ENCODE data around the gene ITGA6. TPM values are rescaled to one million over a fixed set of nuclear protein-coding genes. Genes with fewer than 3 reads are reported as not detected.

ITGA6 gene
- total RNA-seq, 1 experiment from 2014 or later: 184 TPM

DNA sequence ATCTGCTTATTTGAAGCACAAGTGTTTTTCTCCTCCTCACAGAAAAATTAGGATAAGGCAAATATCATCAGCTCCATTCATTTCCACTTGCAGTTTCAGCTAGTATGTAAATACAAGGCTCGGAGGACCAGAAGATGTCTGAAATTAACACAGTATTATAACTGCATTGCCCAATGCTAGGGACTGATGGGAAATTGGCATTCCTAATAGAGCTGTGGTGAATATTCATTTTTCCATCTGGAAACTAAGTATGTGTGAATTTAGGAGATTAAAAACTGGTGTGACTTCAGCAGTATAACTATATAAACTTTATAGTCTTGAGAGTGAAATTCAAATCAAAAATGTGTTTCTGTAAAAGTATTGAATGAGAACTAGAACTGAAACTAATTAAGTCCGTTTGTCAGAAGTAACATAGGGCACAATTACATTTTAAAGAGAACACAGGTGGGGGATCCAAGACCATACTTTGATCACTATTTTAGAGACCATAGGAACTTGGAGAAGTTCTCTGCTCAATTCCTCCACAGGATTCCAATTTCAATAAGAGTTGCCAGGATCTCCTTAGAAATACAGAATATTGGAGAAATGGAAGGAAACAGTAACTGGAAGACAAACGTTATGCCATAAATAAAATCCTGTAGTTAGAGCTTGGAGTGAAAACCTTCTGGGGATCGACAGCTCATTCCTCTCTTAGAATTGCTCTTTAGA, 12.1 kb upstream of the ITGA6 start:
- no peak for DNase-seq (ENCODE audit: extremely low read depth, low read depth)

DNA sequence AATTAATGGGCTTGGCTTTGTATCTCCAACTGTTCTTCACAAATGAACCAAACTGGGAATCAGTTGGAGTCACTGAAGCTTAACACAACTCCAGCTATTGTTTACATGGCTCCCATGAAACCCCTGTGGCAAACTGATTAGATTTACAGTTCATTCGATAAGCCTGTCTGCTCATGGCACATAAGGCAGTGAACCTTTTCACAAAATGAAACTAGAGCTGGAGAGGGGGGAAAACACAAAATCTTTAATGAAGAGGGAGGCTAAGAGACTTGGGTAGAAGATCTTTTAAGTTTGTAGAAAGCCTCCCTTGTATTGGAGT, 11.6 kb upstream of the ITGA6 start:
- no peak for DNase-seq (ENCODE audit: extremely low read depth, low read depth)

DNA sequence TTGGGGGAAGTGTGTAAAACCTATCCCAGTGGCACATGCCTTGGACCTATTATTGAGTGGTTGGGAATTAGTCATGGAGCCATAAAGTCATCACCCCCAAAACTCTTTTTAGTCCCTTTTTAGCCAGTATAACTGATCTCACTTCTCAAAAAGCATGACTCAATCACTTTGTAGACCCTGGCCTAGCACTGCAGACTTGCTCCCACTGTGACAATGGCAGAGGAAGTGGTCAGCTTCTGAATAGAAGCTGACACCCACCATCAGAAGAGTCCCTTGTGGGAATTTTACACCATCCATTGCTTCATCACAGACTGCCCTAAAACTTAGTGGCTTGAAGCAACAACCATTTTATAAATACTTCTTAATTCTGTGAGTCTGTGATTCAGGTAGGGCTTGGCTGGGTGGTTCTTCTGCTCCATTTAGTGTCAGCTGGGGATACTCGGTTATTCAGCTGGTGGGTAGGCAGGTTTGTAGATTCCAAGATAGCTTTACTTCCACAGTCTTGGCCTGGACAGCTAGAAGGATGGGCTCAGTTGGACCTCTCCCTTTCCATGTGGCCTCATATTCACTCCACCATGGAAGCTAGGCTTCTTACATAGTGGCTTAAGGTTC, 10.8 kb upstream of the ITGA6 start:
- no peak for DNase-seq (ENCODE audit: extremely low read depth, low read depth)

DNA sequence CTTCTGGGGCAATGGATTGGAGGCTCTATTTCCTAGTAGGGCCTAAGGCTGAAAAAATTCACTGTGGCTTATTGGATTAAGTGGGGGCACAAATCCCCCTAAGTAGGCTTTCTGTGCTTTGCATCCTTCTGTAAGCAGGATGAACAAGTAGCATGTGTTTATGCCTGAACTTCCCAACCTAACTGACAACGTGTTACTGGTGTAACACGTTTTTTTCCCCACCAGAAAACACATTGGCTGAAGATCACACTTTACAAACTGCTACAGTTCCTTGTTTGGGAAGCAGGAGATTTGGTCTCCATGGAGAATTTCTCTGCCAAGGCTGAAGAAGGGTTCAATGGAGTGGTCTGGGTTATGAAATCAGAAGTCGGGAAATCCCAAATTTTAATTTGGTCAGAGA, 7.2 kb upstream of the ITGA6 start:
- DNase-seq (ENCODE audit: extremely low read depth, low read depth): no peak

DNA sequence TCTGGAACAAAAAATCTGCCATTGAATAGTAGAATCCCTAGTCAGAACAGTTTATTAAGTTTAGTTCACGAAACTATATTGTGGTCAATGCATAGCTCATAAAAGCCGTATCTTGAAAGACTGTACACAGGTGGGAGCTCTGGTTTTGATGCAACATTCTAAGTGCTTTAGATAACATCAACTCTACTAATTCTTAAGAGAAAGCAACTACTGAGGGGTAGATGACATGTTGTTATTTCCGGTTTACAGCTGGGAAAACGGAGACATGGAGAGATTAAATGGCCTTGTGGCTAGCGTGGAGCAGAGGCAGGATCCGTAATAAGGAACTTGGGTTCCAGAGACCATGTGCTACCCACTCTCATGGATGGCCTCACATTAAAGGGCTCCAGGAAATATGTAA, 4.2 kb upstream of the ITGA6 start:
- no peak for DNase-seq (ENCODE audit: extremely low read depth, low read depth)

DNA sequence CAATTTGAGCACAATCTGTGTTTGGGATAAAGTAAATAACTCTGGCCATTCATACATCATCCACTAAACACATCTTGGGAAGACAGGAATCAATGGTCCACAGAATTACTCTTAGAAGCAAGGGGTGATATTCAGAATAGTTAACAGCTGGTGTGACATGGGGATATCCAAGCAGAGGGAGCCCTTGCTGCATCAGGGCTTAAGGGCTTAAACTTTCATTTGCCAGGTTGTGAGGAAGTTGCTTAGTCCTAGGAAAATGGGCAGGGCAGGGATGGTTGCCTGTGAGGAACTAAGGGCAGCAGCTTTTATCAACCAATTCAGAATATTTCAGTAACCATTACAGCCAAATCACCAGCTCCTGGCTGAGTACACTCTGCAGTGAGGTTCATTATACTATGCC, 2.0 kb upstream of the ITGA6 start:
- DNase-seq (ENCODE audit: extremely low read depth, low read depth): no peak

DNA sequence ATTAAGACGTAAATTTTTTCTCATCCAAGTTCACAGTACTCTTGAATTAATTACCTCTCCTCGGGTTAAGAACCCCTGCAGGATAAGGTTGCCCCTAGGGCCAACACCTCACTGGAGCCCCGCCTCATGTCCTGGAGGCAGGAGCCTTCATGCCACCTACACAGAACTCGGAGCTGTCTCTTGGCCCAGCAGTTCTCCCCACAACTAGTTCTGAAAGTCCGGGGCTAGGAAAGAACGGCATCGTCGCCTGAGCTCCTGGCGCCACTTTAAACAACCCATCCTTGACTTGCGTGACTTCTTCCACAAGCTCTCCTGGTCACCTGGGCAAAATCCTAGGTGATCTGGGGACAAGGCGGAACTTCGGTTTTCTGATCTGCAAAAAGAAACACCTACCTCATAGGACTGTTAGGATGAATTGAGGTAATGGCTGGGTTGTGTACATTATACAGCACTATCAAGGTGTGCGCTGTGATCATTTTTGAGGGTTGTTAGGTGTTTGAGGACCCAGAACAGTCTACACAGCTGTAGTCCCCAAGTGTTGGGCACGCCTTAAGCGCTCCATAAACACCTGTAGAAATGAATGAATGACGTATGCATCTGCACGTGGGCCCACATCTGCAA, 641 bp upstream of the ITGA6 start:
- DNase-seq (ENCODE audit: extremely low read depth, low read depth): no peak

DNA sequence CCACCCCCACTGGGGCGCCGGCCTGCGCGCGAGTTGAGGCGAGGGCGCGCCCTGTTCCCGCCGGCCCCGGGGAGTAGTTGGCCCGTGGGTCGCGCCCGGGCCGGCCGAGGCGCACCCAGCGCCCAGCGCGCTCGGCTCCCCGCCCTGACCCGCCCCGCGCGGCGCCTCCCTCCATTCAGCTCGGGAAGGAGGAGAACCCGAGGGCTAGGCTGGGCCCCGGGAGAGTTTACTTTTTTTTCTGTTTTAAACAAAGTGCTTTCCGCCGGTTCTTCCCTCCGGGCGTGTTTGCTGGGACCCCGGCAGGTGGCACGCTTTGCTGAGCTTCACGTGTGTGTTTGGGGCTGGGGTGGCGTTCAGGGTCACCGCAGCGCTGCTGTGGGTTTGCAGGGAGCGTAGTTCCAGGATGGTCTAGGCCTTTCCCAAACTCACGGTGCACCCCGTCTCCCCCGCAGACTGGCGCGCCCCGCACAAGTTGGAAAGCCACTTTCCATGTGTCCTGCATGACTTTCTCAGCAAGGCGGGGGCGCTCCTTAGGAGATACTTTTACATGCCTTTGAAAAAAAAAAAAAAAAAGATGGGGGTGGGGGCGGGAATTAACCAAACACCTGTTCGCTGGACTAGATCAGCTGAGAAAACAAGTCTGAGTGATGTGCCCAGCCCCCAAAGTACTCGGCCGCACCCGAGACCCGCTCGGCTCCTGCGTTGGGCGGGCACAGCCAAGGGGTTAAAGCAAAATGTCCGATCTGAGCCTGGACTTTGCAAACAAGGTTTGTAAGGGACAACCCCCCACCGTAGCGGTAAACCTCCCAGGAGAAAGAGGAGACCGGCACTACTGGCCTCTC, 825 bp downstream of the ITGA6 start:
- DNase-seq (ENCODE audit: extremely low read depth, low read depth): no peak

DNA sequence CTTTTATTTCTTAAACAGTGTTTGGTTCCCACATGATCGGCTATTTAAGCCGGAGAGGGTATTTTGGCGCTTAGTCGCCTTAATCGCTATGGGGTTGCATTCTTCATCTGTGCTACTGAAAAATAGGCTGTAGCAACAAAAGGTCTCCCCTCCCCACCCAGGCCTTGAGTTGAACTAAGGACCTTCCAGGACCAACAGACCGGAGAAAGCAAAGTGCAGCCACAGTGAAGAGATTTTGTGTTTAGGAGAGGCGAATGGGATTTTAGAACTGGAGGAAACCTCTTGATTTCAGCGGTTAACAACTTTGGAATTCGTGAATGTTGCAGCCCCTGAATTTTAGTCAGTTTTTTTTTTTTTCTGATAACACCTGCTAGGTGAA, 1.4 kb downstream of the ITGA6 start:
- DNase-seq (ENCODE audit: extremely low read depth, low read depth): no peak

DNA sequence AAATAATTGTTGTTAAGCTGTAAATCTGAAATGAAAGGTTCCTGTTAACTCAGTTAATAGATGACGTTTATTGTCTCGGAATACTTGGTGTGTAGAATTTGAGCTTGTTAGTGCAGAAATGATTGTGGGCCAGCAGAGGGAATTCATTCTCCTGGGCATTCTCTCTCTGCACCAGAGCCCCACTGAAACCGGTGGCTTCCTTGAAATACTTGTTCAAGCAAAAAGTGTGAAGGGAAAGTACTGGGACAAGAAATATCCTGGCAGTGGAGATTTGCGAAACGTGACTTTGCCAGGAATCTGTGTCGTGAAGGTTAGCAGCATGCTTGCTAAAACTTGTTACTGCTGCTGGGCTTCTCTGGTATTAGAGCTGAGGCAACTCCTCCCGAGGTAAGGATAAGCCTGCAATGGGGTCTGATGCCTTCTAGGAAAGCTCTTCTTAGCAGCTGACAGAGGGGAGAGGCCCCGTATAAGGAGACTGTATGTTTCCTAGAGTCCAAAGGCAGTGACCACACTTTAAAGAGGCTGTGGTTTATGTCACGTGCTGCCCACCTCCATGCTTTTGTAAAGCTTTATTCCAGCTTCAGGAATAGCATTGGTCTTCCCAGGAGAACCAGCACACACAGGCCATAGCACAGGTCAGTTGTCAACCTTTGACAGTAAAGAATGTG, 2.0 kb downstream of the ITGA6 start:
- DNase-seq (ENCODE audit: extremely low read depth, low read depth): no peak

DNA sequence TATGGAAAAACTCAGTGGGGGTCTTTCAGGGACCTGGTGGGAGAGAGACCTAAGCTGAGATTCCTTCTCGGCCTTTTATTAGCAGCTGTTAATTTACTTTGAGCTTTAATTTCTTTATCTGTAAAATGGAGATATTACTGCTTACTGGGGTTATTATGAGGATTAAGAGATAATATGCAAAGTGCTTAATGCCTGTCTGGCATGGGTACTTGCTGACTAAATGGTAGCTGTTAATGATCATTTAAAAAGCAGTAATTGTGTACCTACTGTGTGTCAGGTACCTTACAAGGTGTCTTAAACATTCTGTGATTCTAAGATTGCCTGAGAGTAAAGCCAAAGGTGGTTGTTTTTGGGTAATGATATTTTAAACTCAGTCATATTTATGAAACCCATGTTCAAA, 2.6 kb downstream of the ITGA6 start:
- DNase-seq (ENCODE audit: extremely low read depth, low read depth): no peak

DNA sequence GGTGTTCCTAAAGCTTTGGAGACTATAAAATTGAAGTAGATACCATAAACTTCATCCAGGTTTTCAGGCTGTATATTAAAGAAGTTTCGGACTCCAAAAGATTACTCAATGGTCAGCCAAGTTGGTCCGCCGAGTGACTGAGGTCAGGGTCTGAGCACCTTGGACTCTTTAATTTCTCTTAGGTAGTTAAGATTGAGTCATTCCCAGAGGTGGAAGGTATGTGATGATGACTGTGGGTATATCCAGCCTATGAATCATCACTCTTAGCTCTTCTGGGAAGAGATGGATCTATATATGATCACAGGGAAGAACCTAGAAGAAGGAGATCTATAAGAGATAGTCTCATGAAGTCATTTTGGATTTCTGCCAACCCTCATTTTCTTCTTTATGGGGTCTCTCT, 3.3 kb downstream of the ITGA6 start:
- DNase-seq (ENCODE audit: extremely low read depth, low read depth): no peak

DNA sequence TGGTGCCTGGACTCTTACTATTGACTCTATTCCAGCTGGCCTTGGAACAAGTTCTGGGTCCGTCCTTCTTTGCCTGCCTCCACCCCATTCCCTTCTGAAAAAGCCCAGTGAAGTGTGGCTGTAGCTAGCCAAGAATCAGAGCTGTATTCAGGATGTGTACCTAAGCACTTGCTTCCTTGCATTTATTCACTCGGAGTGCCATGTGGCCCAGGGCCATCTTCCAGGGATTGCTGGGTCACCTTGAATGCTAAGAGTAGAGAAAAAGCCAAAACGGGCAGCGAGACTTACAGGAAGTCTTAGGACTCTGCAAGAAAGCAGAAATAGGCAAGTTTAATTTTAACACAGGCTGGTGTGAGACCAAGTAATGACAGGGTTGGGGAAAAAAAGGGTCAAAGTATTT, 4.1 kb downstream of the ITGA6 start:
- no peak for DNase-seq (ENCODE audit: extremely low read depth, low read depth)

DNA sequence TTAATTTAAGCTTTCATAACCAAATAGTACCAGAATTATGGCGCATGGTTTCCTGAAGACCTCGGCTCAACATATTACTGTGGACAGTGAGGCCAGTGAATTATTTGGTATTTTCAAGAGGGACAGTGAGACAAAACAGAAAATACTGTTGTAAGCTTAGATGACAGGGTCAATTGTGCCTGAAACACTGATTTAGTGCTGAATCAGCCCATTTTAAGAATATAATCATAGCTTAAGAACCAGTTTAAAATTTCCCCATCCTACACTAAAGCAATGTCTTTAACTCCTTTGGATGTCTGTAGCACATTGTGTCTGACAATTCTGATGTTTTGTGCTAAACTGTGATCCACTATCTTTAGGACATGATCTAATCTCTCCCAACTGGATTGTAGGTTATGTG, 4.6 kb downstream of the ITGA6 start:
- DNase-seq (ENCODE audit: extremely low read depth, low read depth): no peak

DNA sequence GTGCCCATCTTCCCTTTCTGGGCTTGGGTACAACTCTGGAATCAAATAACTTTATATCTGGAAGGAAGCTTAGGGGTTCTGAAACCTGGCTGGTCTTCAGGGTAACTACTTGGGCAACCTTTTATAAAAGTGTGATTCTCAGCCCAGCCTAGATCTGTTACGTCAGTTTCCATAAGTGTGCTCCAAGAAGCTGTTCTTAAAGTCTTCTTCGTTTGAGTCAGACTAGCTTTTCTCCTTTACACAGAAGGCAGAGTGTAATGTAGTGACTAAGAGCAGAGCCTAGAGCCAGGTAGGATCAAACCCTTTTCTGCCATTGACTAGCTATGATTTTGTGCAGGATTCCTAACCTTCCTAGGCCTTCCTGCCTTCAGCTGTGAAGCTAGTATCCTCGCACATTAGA, 5.8 kb downstream of the ITGA6 start:
- no peak for DNase-seq (ENCODE audit: extremely low read depth, low read depth)

DNA sequence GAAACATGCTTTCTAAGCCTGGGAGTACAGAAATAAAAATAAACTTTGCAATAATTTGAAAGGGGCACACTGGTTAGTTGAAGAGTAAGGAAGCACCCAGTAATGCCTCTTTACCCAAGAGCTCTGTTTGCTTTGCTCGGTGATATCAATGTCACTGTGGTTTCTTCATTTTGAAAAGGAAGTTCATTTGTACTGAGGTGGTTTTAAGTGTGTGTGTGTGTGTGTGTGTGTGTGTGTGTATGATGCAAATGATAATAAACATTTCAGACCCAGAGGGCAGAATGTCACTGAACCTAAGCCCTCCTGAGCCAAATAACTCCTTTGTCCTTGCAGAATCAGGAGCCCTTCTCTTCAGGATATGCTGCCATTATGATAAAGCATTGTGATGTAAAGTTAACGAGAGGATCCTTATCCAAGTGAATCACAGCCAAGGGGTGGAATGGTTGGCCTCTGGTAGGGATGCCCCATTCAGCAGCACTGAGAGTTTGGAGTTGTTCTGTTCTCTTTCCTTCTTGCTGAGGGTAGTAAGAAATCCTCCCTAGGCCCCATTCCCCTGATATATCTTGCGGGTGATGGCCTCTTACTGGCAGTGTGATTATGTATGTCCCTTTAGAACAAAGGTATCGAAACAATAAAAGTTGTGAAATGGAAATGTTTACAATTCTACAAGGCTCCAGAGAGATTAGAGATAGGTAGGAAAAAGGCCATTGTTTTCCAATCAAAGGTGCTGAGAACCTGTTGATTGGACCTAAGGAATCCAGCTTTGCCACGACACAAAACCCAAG, 7.6 kb downstream of the ITGA6 start:
- DNase-seq (ENCODE audit: extremely low read depth, low read depth): no peak

DNA sequence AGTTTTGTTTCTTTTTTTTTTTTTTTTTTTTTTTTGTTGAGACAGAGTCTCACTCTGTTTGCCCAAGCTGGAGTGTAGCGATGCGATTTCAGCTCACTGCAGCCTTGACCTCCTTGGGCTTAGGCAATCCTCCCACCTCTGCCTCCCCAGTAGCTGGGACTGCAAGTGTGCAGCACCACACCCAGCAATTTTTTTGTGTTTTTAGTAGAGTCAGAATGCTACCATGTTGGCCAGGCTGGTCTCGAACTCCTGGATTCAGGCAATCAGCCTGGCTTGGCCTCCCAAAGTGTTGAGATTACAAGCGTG, 8.2 kb downstream of the ITGA6 start:
- DNase-seq (ENCODE audit: extremely low read depth, low read depth): no peak

DNA sequence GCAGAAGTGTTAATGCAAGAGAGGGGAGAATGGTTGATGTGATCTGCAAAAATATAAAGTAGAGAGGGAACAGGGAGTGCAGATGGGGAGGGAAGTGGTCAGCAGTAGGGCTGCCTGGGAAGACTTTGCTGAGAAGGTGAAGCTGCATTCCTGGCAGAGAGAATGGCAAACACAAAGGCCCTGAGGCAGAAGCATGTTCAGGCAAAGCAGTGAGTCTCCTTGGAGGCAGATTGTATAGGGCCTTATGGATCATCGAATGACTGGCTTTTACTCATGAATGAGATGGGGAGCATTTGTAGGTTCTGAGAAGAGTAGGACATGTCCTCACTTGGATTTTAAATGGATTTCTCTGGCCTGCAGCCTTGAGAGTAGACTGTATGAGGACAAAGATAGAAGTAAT, 9.5 kb downstream of the ITGA6 start:
- no peak for DNase-seq (ENCODE audit: extremely low read depth, low read depth)

DNA sequence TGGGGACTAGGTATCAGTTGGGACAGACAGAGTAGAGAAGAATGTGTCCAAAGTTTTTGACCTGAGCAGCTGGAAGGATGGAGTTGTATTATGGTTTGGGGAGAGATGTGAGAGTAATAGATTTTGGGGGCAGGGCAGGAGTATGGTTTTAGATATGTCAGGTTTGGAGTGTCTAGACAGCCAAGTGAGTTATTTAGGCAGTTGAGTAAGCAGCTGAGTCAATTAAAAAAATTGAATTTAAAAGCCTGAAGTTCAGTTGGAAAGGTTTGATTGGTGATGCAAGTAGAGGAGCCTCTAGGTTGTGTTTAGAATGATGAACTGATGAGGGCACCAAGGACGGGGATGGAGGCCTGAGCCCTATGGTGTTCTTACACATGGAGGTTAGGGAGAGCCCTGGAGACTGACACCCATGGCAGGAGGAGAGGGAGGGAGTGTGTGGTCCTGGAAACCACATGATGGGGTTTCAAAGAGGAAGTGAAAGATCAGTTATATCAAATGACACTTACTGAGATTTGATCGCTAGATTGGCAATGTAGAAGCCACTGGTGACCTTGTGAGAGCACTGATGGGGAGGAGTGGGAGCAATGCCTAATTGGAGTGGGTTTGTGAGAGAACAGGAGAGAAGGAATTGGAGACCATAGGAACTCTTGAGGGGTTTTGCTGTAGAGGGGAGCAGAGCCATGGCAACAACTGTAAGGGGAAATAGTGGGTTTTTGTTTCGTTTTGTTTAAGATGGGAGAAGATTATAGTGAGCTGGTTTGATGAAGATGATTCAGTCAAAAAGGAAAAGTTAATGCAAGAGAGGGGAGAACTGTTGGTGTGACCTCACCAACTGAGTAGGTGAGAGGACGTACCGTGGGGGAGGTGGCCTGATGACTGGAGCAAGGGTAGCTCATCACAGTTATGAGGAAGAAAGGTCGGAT, 10.3 kb downstream of the ITGA6 start:
- no peak for DNase-seq (ENCODE audit: extremely low read depth, low read depth)
